ENCODE results near the gene ACOXL.

ACOXL gene

GRCh38 chr2:111119822-111120252, 387.5 kb downstream of the ACOXL start:
- DNase-seq, result peak in 1 of 2 donors; percentile 27

DNA sequence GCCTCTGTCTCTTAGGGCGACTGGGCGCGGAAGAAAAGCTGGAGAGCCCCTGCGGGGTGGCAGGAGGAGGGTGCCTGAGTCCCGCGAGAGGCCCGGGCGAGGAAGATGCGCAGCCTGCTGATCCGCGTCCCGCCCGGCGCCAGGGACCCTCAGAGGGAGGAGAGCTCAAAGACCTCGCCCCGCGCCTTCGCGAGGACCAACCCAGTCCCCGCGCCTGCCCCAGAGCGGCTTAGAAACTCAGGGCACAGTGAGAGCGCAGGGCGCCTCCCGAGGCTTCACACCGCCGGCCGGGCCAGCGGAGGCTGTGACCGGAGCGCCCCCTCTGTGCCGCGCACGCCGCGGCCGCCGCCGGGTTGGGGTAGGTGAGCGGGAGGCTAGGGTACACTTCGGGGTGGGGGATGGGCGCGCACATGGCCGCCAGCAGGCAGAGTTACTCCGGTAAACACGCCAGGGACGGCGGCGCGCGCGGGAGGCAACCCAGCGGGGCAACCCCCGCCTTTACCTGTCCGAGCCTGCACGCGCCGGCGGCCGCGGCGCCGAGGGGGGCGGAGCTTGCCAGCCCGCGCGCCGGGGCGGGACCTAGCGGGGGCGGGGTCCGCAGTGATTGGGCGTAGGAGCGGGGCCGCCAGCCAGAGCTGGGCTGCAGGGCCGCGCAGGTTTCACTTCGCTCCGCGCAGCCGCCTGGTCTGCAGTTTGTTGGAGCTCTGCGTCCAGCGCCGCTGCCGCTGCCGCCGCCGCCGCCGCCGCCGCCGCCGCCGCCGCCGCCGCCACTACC, 388.1 kb downstream of the ACOXL start, which contains the start of gene BCL2L11:
TSS of gene BCL2L11 (plus strand) at position 662 of the 775 bp plus-strand sequence. CDS start 2,832 bp downstream, outside the sequence.
- DNase-seq, result peak; percentile 74 to 87

- DNase-seq, result peak; percentile 52 to 57
These were observed 388.9 kb downstream of the ACOXL start for GRCh38 chr2:111121028-111121827.

- peak; percentile 79 to 89 for DNase-seq
These were observed 389.7 kb downstream of the ACOXL start for GRCh38 chr2:111121828-111122630.

GRCh38 chr2:111122631-111123421, 390.5 kb downstream of the ACOXL start:
- DNase-seq, result peak; percentile 49 to 66

DNA sequence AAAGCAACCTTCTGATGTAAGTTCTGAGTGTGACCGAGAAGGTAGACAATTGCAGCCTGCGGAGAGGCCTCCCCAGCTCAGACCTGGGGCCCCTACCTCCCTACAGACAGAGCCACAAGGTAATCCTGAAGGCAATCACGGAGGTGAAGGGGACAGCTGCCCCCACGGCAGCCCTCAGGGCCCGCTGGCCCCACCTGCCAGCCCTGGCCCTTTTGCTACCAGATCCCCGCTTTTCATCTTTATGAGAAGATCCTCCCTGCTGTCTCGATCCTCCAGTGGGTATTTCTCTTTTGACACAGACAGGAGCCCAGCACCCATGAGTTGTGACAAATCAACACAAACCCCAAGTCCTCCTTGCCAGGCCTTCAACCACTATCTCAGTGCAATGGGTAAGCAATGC, 391.4 kb downstream of the ACOXL start:
- DNase-seq, result no peak

DNA sequence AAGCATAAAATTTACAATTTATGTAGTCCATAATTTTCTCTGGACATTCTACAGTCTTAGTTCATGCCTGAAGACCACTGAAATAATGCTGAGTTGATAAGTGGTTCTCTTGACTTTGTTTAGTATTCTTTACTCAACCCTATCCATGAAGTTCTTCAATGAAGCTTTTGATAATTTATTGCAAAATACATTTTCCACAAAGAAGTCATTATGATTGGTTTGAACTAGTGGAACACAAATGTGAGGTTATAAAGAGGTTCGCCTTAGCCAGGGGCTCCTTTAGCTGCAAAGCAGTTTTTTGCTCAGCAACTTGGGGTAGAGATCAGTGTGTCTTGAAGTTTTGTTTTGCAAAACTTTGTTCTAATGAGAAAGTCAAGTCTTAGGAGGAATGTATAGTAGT, 394.2 kb downstream of the ACOXL start:
- DNase-seq, result no peak

DNA sequence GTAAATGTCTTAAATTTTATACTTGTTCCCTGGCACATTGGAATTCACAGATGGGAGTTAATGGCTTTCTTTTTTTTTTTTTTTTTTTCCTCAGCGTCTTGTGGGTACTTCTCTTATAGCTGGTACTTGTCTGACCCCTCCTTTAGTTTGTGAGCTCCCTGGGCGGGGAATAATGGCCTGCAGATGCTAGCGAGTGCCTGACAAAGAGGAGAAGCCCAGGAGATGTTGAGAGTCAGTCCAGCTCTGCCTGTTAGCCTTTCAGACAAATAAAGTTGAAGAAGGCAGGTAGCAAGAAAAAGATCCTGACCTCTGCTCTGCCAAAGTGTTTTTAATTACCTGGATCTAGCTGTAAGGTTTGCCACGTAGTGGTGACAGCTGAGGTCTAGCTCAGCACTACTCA, 395.0 kb downstream of the ACOXL start:
- DNase-seq, result no peak

DNA sequence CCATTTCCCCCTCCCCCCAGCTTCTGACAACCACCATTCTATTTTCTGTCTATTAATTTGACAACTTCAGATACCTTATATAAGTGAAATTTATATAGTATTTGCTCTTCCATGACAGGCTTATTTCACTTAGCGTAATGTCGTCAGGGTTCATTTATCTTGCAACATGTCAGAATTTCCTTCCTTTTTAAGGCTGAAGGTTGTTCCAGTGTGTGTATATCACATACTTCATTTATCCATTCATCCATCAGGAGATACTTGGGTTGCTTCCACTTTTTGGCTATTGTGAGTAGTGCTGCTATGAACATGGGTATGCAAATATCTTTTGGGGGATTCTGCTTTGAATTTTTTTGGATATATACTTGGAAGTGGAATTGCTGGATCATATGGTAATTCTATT, 395.7 kb downstream of the ACOXL start:
- peak; percentile 70 to 73 for DNase-seq

DNA sequence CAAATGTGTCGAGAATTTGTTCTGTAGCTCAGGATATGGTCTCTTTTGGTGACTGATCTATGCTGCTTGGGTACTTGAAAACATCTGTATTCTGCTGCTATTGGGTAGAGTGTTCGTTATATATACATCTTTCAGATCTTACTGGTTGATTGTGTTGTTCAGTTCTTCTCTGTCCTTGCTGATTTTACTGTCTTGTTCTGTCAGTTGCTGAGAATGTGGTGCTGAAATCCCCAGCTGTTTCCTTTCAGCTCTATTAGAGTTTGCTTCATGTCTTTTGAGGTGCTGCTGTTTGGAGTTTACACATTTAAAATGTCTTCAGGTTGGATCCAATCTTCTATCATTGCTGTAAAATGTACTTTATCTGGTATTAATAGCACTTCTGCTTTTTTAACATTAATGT, 401.2 kb downstream of the ACOXL start:
- no peak for DNase-seq

DNA sequence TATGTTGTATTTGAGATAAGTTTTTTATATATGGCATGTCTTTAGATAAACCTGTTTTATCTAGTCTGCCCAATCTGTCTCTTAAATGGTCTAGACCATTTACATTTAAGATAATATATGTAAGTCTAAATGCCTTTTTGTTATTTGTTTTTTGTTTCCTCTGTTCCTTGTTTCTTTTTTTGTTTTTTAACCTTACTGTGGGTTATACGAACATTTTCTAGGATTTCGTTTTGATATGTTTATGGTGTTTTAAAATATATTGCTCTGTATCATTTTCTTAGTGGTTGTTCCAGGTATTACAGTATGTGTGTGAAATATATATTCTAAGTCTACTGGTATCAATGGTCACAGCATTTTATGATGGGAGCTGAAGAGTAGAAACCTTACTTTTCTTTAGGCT, 401.7 kb downstream of the ACOXL start:
- DNase-seq, result no peak

GRCh38 chr2:111135237-111135909, 403.0 kb downstream of the ACOXL start:
- DNase-seq, result no peak

DNA sequence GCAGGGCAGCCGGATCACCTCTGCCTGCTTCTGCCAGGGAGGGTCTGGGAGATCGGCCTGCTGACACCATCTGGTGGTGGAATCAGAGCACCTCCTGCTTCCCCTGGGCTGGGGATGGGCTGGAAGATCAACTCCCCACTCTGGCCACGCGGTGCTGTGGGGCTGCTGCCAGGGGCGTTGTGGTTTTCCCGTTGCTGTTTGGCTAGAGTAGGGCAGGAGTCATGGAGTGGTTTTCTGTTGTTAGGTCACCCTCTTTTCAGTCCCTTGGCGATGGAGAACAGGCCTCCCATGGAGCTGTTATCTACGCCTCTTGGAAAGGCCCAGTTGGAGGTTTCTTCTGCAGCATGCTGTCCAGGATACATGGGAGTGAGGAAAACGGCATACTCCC, 403.5 kb downstream of the ACOXL start:
- peak; percentile 13 to 24 for DNase-seq

GRCh38 chr2:111138839-111139238, 406.5 kb downstream of the ACOXL start:
- no peak for DNase-seq

DNA sequence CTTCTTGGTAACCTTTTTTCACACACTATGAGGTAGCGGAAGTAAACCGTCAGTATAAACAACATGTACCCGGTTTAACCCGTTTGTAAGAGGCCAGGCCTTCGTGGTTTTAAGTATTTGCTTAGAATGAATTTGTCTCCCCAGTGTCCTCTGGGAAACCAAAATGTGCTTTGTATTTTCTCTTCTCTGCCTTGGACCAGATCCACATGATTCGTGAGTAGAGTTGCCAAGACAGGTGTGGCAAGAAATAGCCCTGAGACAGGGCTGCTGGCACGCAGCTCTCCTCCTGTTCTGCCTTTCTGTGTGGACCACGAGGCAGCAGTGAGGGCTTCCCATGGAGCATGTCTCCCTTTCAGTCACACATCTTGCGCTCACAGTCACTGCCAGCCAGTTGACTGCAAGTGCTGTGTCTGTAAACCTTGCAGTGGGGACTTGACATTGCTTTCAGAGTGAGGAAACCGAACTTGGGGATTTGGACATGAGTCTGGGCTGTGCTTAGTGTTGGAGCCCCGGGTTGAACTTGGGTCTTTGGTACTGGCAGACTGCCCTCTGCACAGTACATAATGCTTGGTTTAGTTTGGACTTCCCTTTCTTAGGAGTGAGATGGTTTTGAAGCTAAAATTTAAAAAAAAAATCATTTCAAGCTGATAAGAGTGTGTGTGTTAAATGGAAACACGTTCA, 407.4 kb downstream of the ACOXL start:
- no peak for DNase-seq

GRCh38 chr2:111140815-111141214, 408.4 kb downstream of the ACOXL start:
- no peak for DNase-seq

GRCh38 chr2:111142101-111142500, 409.7 kb downstream of the ACOXL start:
- DNase-seq, result no peak

- no peak for DNase-seq
These were observed 410.9 kb downstream of the ACOXL start for GRCh38 chr2:111143107-111143842.

DNA sequence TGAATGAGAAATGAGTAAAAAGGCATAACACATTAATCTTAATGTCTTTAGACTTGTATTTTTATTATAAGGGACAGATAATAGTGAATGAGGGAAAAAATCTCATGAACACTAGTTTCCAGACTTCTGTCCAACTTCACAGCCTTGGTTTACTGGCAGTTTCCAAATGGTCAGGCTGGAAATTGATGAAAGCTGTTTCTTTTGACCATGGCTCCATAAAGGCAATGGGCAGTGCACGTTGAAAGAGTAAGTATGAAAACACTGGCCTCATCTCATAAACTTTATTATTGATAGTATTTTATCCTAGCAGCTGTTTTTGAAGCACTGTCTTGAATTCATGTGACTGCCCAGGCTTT, 411.4 kb downstream of the ACOXL start:
- DNase-seq, result no peak

DNA sequence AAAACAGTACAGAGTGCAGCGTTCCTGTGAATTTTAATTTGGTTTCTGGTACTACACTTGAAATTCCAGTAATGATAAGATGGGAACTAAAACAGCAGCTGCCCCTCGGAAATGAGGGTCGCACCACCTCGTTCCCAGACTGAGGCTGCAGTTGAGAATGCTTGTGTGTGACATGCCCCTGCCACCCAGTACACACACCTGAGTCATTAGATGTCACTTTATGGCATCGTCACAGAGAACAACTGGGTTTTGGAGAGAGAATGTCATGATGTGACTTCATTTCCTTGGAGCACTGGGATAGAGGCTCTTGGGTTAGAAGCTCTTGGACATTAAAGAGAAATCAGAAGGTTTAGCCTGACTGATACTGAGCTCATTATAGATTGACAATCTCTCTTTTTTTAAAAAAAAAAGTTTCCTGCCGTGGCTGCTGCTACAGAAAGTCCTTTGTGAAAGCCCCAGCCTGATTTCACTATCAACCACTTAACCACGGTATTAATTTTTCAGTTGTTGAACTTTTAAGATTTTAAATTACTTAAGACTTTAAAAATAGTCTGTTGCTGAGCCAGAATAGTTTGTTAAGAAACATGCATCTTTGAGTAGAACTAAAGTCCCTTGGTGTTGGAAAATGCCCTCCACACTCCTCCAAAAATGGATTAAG, 412.9 kb downstream of the ACOXL start:
- DNase-seq, result no peak

Data from inflammatory macrophage treated with lipopolysaccharide for 1 hour (primary cell).